ENCODE data around the gene ALOXE3. TPM values are rescaled to one million over a fixed set of nuclear protein-coding genes. Genes with fewer than 3 reads are reported as not detected.

The ALOXE3 gene
- total RNA-seq, 1 donor from 2014 or later: not detected

DNA sequence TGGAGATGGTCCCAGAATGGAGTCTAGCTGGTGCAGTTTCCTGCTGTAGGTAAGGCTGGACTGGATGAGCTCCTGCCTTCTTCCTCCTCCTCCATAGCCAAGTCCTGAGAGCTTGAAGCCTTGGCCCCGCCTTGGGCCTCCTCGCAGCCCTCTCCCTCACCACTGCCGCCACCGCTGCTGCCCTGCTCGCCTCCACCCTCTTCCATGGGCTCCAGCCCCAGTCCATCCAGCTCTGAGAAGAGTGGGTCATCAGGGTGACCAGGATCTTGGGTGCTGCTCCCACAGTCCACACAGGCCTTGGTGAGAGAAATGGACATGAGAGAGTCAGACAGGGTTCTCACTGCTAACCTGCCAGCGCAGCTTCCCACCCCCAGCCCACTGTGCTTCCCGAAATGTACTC lies 22.7 kb upstream of the ALOXE3 start:
- intact Hi-C loops (cut with DNase I): no loop called here
- Histone ChIP-seq H3K9me3 (no peaks in the 10 kb centered on the region), H3K36me3 (peaks cover 69% of the 10 kb centered on the region), H3K27me3 (no peaks in the 10 kb centered on the region), H3K27ac (no peak overlapping the region), H3K4me3 (no peak overlapping the region), H3K4me1 (peaks cover 18% of the 10 kb centered on the region)
- no peak for DNase-seq
- TF ChIP-seq, protein P1, sequence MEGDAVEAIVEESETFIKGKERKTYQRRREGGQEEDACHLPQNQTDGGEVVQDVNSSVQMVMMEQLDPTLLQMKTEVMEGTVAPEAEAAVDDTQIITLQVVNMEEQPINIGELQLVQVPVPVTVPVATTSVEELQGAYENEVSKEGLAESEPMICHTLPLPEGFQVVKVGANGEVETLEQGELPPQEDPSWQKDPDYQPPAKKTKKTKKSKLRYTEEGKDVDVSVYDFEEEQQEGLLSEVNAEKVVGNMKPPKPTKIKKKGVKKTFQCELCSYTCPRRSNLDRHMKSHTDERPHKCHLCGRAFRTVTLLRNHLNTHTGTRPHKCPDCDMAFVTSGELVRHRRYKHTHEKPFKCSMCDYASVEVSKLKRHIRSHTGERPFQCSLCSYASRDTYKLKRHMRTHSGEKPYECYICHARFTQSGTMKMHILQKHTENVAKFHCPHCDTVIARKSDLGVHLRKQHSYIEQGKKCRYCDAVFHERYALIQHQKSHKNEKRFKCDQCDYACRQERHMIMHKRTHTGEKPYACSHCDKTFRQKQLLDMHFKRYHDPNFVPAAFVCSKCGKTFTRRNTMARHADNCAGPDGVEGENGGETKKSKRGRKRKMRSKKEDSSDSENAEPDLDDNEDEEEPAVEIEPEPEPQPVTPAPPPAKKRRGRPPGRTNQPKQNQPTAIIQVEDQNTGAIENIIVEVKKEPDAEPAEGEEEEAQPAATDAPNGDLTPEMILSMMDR (IDR thresholded peaks at IDR 0.05): no peak
- no peak for ATAC-seq

DNA sequence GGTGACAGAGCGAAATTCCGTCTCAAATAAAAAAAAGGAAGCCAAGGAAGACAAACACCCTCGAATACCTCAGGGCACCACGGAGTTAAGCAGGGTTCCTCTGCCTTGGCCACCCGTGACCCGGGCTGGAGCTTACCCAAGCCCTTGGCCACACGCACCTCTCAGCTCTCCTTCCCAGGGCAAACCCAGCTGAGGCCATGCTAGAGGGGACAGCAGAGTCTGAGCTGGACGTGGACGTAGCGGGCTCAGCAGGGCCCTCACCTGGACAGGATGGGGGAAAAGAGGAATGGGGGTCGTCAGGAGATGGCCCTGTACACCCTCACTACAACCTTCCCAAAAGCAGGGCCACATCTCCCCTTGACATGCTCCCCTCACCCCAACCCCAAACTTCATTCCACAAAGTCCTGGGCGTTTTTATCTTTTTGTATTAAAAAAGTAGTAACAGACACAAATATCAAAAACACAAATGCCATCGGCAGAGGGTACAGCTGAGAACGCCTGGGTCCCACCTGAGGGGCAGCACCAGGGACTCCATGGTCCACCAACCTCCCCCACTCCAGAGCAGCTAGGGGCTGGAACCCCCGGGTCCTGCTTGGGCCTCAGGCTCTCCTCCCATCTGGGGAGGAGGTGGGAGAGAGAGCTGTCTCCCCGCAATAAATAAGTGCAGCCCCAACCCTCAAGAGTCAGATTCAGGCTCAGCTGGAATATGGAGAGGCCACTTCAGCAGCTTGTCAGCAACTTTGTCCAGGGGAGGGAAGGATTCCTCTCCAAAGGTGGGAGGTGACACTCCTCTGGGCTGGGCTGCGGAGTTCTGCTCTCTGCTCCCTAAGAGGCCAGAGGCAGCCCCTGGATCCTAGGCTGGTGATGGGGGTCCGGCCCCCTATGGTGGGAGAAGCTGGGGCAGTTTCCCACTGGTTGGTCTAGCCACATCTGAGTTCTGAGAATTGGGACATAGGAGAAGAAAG lies 22.0 kb upstream of the ALOXE3 start:
- H3K4me1 ChIP-seq: peaks cover 18% of the 10 kb centered on the region
- TF ChIP-seq, protein P1 (IDR thresholded peaks at IDR 0.05): no peak
- H3K9me3 ChIP-seq: no peaks in the 10 kb centered on the region
- DNase-seq: peak; percentile 69
- ATAC-seq: peak; percentile 0
- no peak overlapping the region for H3K4me3 ChIP-seq
- intact Hi-C loops (cut with DNase I): no loop called here
- no peaks in the 10 kb centered on the region for H3K27me3 ChIP-seq
- peaks cover 62% of the 10 kb centered on the region for H3K36me3 ChIP-seq
- H3K27ac ChIP-seq: peak overlapping the region; percentile 64

DNA sequence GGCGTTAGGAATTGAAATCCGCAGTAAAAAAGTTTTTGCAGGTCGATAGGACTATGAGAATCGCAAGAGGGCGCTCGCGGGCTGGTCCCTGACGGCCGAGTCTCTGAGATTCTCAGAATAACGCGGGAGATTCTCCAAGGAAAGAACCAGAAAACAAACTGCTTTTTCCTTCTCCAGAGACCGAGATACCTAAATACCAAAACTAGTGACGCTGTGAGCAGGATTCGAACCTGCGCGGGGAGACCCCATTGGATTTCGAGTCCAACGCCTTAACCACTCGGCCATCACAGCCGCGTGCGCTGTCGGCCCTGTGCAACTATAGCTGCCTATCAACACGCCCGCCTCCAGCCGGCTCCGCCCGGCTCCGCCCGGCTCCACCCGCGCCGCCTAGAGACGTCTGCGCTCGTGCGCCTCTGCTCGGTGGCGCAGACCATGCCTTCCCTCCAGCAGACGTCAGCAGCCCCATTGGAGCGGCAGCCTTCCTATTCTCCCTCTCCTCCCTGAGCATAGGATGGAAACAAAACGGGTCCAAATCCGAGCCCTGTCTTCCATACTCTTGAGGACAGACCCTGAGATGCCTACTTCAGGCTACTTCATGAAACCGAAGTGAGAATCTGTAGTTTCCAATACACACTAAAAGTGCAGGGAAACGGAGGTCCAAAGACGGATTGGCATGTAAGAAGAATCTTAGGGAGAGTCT lies 20.5 kb upstream of the ALOXE3 start:
- peak; percentile 92 for ATAC-seq

DNA sequence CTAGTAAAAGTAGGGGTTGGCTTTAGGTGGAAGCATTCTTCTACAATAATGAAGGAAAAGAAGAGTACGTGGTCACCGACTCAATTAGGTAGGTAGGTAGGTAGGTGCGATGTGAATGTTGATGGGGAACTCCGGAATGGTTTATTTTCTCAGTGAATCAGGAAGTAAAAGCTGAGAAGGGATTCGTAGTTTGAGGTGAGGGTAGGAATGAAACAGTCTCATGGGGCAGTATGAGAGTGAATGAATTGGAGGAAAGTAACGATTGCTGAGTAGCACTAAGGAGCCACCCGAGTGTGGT lies 20.0 kb upstream of the ALOXE3 start:
- intact Hi-C loops (cut with DNase I): no loop called here
- H3K27ac ChIP-seq: peak overlapping the region; percentile 64
- TF ChIP-seq, protein P1 (IDR thresholded peaks at IDR 0.05): no peak
- H3K36me3 ChIP-seq: peaks cover 41% of the 10 kb centered on the region
- no peaks in the 10 kb centered on the region for H3K9me3 ChIP-seq
- DNase-seq (no peak), ATAC-seq (no peak)
- H3K27me3 ChIP-seq: no peaks in the 10 kb centered on the region
- H3K4me1 ChIP-seq: peaks cover 18% of the 10 kb centered on the region
- H3K4me3 ChIP-seq: peak overlapping the region; percentile 40

More for the DNA sequence above, 20.5 kb upstream of the ALOXE3 start:
- Histone ChIP-seq H3K4me3 (peak overlapping the region; percentile 40), H3K4me1 (peaks cover 18% of the 10 kb centered on the region), H3K27ac (peak overlapping the region; percentile 64), H3K27me3 (no peaks in the 10 kb centered on the region), H3K36me3 (peaks cover 46% of the 10 kb centered on the region), H3K9me3 (no peaks in the 10 kb centered on the region)
- intact Hi-C loops (cut with DNase I): no loop called here
- DNase-seq: peak; percentile 97
- TF ChIP-seq, protein P1 (IDR thresholded peaks at IDR 0.05): peak; percentile 84

DNA sequence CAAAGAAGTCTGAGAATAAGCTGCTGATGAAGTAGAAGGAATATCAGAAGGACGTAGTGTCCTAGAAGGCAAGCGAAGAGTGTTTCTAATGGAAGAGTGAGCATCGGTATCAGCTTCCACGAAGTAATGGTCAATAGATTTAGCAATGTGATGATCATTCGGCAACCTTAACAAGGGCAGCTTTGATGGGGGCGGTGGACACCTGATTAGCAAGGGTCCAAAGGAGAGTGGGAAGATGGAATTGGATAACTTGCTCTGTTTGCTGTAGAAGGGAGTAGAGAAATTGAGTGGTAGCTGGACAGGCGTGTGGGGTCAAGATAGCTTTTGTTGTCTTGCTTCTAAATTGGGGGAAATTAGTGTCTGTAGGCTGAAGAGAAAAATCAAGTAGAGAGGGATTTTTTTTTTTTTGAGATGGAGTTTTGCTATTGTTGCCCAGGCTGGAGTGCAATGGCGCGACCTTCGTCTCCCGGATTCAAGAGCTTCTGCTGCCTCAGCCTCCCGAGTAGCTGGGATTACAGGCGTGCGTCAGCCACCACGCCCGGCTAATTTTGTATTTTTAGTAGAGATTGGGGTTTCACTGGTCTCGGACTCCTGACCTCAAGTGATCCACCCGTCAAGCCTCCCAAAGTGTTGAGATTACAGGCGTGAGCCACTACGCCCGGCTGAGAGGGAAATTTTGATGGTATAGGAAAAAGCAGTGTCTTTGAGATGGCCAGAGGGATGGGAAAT lies 19.5 kb upstream of the ALOXE3 start:
- Histone ChIP-seq H3K4me1 (peaks cover 18% of the 10 kb centered on the region), H3K36me3 (peaks cover 36% of the 10 kb centered on the region), H3K27me3 (no peaks in the 10 kb centered on the region), H3K4me3 (peak overlapping the region; percentile 40), H3K27ac (peak overlapping the region; percentile 64), H3K9me3 (no peaks in the 10 kb centered on the region)
- DNase-seq: no peak
- intact Hi-C loops (cut with DNase I): no loop called here
- no peak for ATAC-seq
- TF ChIP-seq, protein P1 (IDR thresholded peaks at IDR 0.05): no peak
